Peyer's patch (tissue), 4 donors: ENCODE measurements around the gene REC114. TPM values are rescaled to one million over a fixed set of nuclear protein-coding genes. Genes with fewer than 3 reads are reported as not detected.

Experiments used
- DNase-seq, 3 donors: peaks; one replicate each; pipeline ENCODE4 v3.0.0-alpha.2; 2017 to 2019
- H3K27ac ChIP-seq, 4 donors: fragments of 200-600 bp; sonication (generic); one replicate each; pipeline ENCODE4 v1.5.1; 2016 to 2019
- H3K27me3 ChIP-seq, 2 donors: fragments of 200-600 bp; sonication (generic); one replicate each; pipeline ENCODE4 v1.5.1; 2019
- H3K36me3 ChIP-seq, 3 donors: fragments of 200-600 bp; sonication (generic); one replicate each; pipeline ENCODE4 v1.5.1; 2016 to 2019
- H3K4me1 ChIP-seq, 4 donors: fragments of 200-600 bp; sonication (generic); one replicate each; pipeline ENCODE4 v1.5.1; 2016 to 2019
- H3K4me3 ChIP-seq, 4 donors: fragments of 200-600 bp; sonication (generic); 1 replicate in 3 of 4; 2 replicates in 1 of 4; pipeline ENCODE4 v1.5.1; 2016 to 2019; ENCODE audit warnings: mild to moderate bottlenecking in 1 of 4
- H3K9me3 ChIP-seq, 4 donors: fragments of 200-600 bp; sonication (generic); one replicate each; pipeline ENCODE4 v1.5.1; 2016 to 2019; ENCODE audit warnings: mild to moderate bottlenecking in 1 of 4
- POLR2A ChIP-seq, 2 donors: fragments of 450-650 bp; IDR thresholded peaks; one replicate each; pipeline ENCODE4 v1.5.1; 2017; ENCODE audit warnings: antibody characterized with exemption in 2 of 2, mild to moderate bottlenecking in 2 of 2, moderate library complexity in 2 of 2
- total RNA-seq, 4 donors: library from RNA; depleted of rRNA; stranded (reverse); fragments of >200 nt; gene quantifications; one replicate each; pipeline ENCODE4 v1.1.0, GENCODE V29; 2016
- TF ChIP-seq, protein P1 (sequence below), 6 experiments: fragments of 450-650 bp in 4 of 6; fragments of 200-600 bp in 2 of 6; sonication (generic) in 1 of 6; IDR thresholded peaks; one replicate each; pipeline ENCODE4 v1.5.1; 2017 to 2019; ENCODE audit warnings: antibody characterized with exemption in 6 of 6, mild to moderate bottlenecking in 3 of 6, moderate library complexity in 1 of 6

Gene REC114
- total RNA-seq, 4 donors from 2014 or later, result not detected

DNA sequence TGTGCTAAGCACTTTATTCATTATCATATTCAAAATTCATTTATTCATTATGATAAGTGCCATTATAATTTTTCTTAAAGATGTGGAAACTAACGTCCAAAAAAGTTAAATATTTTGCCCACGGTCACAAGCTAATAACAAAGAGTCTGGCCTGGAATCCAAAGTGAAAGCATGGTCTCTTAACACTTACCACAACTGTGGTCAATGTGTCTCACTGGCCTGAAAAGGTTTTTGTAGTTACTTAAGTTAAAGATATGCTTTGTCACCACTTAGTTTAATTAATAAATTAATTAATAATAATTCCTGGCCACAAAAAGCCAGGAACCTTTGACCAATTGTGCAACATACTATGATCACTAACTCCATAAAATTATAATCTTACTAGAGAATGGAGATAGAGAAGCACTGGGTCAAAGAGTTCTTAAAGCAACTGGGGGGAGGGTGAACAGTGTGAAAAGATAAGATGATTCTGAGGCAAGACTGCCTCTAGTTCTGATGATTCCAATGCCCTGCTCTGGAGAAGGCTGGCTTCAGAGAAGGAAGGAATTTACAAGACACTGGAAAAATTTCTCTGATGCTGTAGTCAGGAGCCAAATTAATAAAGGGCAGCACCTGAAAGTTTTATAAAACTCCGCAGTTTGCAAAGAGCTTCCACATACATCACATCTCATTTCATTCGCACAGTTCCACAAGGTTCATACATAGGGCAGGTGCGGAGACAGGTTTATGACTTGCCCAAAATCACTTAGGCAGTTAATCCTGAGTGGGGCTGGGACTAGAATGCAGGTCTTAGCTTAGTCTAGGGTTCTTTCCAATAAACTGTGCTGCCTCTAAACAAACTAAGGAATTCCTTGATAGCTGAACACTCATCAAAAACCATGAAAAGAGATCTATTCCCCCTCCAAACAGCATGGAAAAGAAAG, 157.7 kb downstream of the REC114 start:
- peaks cover 0 to 65% (median 3%) of the 10 kb centered on the region in 4 donors for H3K4me1 ChIP-seq
- no peak for TF ChIP-seq POLR2A (IDR thresholded peaks at IDR 0.05)
- TF ChIP-seq, protein P1, sequence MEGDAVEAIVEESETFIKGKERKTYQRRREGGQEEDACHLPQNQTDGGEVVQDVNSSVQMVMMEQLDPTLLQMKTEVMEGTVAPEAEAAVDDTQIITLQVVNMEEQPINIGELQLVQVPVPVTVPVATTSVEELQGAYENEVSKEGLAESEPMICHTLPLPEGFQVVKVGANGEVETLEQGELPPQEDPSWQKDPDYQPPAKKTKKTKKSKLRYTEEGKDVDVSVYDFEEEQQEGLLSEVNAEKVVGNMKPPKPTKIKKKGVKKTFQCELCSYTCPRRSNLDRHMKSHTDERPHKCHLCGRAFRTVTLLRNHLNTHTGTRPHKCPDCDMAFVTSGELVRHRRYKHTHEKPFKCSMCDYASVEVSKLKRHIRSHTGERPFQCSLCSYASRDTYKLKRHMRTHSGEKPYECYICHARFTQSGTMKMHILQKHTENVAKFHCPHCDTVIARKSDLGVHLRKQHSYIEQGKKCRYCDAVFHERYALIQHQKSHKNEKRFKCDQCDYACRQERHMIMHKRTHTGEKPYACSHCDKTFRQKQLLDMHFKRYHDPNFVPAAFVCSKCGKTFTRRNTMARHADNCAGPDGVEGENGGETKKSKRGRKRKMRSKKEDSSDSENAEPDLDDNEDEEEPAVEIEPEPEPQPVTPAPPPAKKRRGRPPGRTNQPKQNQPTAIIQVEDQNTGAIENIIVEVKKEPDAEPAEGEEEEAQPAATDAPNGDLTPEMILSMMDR (IDR thresholded peaks at IDR 0.05), result no peak
- no peak overlapping the region for H3K4me3 ChIP-seq
- no peaks in the 10 kb centered on the region for H3K27me3 ChIP-seq
- no peak for DNase-seq
- H3K27ac ChIP-seq, result peak overlapping the region in 1 of 4 donors; percentile 69
- H3K36me3 ChIP-seq, result no peaks in the 10 kb centered on the region
- H3K9me3 ChIP-seq, result no peaks in the 10 kb centered on the region

DNA sequence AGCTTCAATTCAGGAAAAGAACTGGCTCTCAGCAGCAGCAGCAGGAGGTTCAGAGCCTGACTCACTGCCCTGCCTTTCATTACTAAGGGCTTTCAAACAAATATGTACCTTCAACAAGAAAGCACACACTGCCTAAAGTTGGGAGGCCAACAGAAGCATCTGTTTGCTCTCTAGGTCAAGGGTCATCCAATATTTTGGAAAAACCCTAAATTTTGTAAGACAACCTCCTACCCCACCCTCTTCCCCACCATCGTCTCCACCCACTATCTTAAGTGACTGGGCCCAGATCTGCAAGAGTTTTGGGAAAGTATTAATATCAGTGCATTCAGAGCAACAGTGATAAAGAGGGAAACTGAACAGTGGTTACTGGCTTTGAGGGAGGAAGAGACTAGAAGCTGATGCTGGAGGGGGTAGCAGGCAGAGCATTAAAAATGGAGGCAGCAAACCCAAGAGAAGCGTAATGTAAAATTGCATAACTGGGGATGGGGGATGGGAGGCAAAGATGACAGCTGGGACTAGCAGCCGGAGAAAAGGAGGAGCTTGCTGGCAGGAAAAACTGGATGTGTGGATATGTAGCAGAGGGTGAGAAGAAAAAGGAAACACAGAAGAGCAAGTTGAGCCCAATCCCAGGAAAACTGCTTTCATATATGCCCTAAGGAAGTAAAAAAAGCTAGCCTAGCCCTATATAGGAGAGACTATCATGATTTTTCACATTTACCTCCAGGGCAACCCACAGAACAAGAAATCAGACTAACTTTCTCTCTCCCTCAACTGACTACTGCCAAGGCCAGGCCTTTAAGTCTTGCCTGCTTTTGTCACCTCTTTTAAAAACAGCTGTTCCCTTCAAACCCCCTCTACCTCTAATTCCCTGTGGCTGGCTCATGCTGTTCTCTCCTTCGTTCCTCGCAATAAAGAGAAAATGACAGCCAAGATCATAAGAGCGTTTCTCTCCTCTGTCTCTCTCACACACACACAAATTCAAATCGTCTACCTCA, 158.8 kb downstream of the REC114 start:
- peaks cover 0 to 58% (median 3%) of the 10 kb centered on the region in 4 donors for H3K4me1 ChIP-seq

DNA sequence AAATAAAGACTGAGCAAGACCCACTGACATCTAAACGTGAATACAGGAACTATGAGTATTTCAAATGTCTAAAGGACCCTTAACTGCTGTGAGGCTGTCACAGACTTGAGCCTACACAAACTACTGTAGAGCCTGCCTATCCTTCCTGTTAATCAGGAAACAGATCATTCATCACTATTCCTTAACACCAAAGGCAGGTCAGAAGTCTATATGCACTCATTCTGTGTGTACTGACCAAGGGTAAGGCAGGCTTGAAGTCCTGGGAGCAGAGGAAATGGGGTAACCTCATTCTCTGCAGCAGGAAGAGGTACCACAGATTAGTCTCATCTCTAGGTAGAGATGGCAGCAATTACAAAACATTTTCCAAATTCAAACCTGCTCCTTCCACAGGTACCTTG, 159.5 kb downstream of the REC114 start:
- Histone ChIP-seq H3K9me3 (no peaks in the 10 kb centered on the region), H3K36me3 (no peaks in the 10 kb centered on the region), H3K4me1 (peaks cover 0 to 57% (median 3%) of the 10 kb centered on the region in 4 donors), H3K27me3 (no peaks in the 10 kb centered on the region), H3K27ac (peak overlapping the region in 3 of 4 donors; percentile 2 to 69 (median 48)), H3K4me3 (no peak overlapping the region)
- TF ChIP-seq POLR2A (IDR thresholded peaks at IDR 0.05), result no peak
- TF ChIP-seq, protein P1 (IDR thresholded peaks at IDR 0.05), result no peak
- DNase-seq, result no peak

More for the DNA sequence above, 158.8 kb downstream of the REC114 start:
- no peak overlapping the region for H3K4me3 ChIP-seq
- no peaks in the 10 kb centered on the region for H3K27me3 ChIP-seq
- no peaks in the 10 kb centered on the region for H3K36me3 ChIP-seq
- no peaks in the 10 kb centered on the region for H3K9me3 ChIP-seq
- peak in 1 of 3 donors; percentile 51 for DNase-seq
- H3K27ac ChIP-seq, result peak overlapping the region in 3 of 4 donors; percentile 2 to 69 (median 48)
- no peak for TF ChIP-seq POLR2A (IDR thresholded peaks at IDR 0.05)
- TF ChIP-seq, protein P1 (IDR thresholded peaks at IDR 0.05), result no peak

DNA sequence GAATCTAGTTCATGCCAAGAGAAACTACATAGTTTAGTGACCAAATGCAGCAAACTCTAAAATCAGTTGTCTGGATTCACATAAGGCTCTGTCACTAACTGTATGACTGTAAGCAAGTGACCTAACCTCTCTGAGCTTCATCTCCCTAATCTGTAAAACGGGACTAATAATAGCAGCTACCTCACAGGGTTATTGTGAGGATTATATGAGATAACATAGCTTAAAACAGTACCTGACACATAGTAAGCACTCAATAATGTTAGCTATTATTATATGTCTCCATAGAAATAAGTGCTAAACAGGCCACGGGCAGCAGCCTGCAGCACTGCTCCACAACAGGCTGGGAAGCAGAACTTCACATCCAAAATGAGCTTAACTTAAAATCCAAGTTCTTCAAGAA, 160.0 kb downstream of the REC114 start:
- Histone ChIP-seq H3K4me1 (peaks cover 0 to 54% (median 3%) of the 10 kb centered on the region in 4 donors), H3K9me3 (no peaks in the 10 kb centered on the region), H3K36me3 (no peaks in the 10 kb centered on the region), H3K27me3 (no peaks in the 10 kb centered on the region), H3K4me3 (no peak overlapping the region), H3K27ac (peak overlapping the region in 2 of 4 donors; percentile 48 to 69)
- no peak for DNase-seq
- TF ChIP-seq, protein P1 (IDR thresholded peaks at IDR 0.05), result no peak
- TF ChIP-seq POLR2A (IDR thresholded peaks at IDR 0.05), result no peak

GRCh38 chr15:73604477-73604876, 161.5 kb downstream of the REC114 start:
- Histone ChIP-seq H3K27me3 (no peaks in the 10 kb centered on the region), H3K27ac (no peak overlapping the region), H3K9me3 (no peaks in the 10 kb centered on the region), H3K4me1 (peaks cover 0 to 43% (median 3%) of the 10 kb centered on the region in 4 donors), H3K36me3 (no peaks in the 10 kb centered on the region), H3K4me3 (no peak overlapping the region)
- TF ChIP-seq, protein P1 (IDR thresholded peaks at IDR 0.05), result no peak
- no peak for TF ChIP-seq POLR2A (IDR thresholded peaks at IDR 0.05)
- no peak for DNase-seq
